ENCODE measurements around the gene VAV3.

The VAV3 gene

DNA sequence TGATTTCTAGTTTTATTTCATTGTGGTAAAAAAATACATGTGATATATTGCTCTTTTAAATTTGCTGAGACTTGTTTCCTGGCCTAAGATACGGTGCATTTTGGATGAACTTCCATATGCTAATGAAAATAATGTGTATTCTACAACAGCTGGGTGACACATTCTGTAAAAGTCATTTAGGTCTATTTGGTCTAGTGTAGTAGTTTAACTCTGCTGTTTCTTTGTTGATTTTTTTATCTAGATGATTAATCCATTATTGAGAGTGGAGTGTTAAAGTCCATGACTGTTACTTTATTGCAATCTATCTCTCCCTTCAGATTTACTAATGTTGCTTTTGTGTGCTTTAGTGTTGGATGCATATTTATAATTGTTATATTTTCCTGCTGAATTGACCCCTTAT, 161.4 kb downstream of the VAV3 start:
- in situ Hi-C loops (cut with HindIII; ENCODE audit: low sequenced_read_pairs) = no loop called here

DNA sequence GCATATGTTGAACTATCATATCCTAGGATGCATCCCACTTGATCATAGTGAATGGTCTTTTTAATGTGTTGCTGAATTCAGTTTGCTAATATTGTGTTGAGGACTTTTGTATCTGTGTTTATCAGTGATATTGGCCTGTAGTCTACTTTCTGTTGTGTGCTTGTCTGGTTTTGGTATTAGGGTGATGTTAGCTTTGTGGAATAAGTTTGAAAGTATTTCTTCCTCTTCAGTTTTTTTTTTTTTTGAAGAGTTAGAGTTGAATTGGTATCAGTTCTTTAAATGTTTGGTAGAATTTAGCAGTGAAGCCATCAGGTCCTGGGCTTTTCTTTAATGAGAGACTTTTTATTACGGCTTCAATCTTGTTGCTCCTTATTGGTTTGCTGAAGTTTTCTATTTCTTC, 162.3 kb downstream of the VAV3 start:
- in situ Hi-C loops (cut with HindIII; ENCODE audit: low sequenced_read_pairs) = no loop called here

DNA sequence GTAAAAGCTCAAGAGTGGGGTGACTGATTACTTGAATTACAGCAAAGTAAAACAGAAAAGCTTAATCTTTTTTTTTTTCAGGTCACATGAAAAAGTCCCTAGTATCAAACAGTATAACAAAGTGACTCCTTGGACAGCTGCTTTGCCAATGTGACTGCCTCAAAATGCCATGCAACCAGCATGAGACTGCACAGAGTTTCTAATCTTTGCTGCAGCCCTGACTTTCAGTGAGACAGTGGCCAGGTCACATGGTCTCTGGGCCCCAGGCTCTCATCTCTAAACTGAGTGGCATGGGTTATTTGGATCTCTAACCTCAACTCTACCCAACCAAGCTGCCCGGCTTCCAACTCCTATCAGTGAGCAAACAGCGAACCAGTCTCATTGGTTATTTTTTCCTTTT, 169.0 kb downstream of the VAV3 start:
- in situ Hi-C loops (cut with HindIII; ENCODE audit: low sequenced_read_pairs) = no loop called here

DNA sequence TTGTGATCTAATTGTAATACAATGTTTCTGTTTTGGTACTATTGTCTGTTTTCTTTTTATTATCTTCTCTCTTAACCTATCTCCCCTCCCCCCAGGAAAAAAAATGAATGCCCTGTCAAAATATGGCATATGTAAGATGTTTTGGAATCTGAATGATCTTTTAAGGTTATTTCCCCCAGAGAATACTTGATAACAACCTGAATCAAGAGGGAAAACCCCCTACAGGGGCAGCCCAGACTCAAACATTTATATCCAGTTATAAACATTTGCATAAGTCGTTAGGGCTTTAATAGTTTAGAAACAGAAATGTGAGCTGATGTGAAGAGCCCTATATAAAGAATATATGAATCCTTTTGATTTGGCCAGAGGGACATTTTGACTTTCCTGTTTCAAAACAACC, 169.5 kb downstream of the VAV3 start:
- in situ Hi-C loops (cut with HindIII; ENCODE audit: low sequenced_read_pairs) = no loop called here

DNA sequence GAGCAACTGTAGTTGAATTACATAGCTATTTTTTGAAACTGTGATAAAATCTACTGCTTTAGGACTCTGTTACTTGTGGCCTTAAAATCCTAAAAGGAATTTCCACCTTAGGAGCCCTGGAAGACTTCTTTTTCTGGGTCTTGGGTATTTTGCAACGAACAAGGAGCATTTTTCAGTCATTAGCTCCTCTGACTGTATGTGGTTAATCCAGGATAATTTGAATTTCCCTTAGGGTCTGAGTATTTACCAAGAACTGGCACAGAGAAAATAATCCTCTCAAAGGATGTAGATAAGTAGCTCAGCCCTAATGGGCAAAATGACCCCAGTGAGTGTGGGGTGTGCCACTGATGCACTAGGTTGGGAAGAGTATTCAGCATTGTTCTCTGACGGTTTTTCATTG, 170.4 kb downstream of the VAV3 start:
- in situ Hi-C loops (cut with HindIII; ENCODE audit: low sequenced_read_pairs) = no loop called here

DNA sequence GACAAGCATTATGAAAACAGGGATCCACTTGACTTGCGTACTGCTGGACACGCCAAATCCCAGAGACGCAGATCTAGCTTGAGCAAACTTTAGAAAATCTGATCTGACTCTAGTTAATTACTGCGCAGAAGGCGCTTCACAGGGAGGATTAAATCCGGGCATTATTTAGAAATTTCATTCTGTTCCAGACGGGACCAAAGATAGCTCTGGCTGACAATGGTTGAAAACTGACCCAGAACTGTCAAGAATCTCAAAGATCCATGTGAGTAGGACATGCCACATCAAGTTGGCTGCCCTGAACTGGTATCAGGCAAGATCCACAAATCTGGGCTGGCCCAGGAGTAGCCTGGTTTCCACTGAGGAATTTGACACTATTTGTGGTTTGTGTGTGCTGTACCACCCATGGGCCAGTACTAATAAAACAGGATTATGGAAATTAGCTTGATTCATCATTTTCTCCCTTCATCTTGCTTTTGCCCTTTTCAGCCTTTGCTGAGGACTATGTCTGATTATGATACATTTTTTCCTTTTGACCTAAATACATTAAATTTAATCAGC, 171.0 kb downstream of the VAV3 start:
- in situ Hi-C loops (cut with HindIII; ENCODE audit: low sequenced_read_pairs) = no loop called here

DNA sequence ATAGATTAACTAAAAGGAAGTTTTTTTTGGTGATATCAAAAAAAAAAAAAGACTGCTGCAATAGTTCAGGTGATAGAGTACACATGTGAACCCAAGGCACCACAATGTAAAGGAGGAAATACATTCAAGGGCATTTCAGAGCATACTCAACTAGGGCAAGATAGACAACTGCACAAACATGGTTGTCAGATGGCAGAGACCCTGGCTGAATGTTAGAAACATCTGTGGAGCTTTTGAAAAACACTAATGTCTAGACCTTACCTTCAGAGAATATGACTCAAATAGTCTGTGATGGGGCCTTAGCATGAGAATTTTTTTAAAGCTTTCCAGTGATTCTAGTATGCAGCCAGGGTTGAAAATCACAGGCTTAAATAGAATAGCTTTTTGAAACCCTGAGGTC, 173.6 kb downstream of the VAV3 start:
- in situ Hi-C loops (cut with HindIII; ENCODE audit: low sequenced_read_pairs) = no loop called here

DNA sequence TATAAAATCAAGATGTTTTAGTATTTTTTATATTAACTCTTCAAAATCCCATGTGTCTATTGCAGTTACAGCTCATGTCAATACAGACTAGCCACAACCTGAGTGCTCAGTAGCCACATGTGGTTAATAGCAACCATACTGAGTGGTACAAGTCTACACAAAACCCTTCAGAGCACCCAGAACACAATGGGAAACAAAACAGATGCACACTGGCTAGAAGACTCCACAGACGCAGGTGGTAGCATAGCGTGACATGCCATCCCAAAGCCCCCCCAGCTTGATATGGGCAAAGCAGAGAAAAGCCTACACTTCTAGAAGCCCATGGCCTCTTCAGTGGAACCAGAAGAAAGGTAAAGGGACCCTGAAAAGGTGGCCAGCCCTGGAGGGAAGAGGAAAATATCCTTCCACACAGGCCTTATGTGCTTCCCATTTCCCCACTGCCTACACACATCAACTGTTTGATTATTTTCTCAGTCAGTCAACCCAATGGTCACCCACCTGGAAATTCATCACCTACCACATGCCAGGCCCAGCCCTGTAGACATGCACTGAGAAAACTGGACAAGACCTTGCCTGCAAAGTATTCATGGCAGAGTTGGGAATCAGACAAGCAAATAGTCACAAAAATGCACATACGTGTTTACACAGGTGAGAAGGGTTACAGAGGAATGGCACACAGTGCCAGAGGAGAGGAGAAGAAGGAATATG, 175.0 kb downstream of the VAV3 start:
- in situ Hi-C loops (cut with HindIII; ENCODE audit: low sequenced_read_pairs) = no loop called here

DNA sequence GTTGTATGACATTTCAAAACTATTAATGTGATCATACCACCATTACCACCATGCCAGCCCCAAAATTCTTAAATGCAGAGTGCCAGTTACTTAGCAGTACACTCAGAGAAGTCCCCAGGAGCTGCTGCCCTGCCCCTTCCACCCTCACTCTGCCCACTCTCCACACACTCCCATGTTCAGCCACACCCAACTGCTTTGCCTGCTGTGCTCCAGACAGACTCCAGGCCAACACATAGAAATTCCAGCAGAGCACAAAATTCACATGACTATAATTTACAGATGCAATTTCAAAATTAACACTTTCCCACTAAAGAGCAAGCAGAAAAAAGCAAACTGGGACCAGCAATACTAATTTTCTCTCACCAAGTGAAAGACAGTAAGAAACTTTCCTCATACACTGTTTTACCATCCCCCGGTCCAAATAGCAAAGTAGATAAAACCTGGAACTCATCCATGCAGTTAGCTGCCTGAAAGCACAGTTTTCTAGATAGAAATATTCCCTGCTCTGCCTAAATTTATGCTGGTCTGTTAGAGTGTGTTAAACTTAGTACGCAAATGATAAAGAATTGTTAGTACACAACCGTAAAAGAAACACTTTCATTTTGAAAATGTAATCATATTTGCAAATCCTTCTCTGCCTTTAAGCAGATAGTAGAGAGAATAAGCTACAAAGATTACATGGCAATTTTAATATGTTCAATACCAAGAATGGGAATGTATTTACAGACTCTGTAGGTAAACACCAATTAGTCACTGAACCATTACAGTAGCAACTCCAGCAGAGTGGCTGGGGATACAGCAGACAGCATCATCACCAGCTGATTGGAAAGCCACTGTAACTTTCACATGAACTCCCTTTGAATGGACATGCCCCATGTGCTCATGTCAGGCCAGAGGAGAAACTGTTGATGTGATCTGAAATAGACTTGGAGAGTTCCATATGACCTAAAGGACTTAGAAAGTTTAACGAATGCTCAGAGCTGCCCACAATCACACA, 176.5 kb downstream of the VAV3 start:
- in situ Hi-C loops (cut with HindIII; ENCODE audit: low sequenced_read_pairs) = no loop called here

DNA sequence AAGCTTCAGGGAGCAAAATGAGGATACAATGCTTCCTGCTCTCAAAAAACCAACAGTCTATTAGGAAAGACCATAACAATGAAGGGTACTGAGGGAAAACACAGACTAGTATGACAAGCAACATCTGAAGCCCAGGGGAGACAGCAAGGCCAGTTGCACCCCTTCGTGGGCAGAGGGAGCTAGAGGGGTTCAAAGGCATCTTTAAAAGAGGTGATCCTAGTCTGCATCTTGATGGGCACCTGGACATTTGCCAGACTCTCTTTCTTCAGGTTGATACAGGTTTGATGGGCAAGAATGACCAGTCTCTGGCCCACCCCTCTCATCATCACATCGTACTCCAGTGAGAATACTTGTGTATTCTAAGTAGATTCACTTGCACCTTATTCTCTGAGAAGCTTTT, 177.7 kb downstream of the VAV3 start:
- in situ Hi-C loops (cut with HindIII; ENCODE audit: low sequenced_read_pairs) = no loop called here

DNA sequence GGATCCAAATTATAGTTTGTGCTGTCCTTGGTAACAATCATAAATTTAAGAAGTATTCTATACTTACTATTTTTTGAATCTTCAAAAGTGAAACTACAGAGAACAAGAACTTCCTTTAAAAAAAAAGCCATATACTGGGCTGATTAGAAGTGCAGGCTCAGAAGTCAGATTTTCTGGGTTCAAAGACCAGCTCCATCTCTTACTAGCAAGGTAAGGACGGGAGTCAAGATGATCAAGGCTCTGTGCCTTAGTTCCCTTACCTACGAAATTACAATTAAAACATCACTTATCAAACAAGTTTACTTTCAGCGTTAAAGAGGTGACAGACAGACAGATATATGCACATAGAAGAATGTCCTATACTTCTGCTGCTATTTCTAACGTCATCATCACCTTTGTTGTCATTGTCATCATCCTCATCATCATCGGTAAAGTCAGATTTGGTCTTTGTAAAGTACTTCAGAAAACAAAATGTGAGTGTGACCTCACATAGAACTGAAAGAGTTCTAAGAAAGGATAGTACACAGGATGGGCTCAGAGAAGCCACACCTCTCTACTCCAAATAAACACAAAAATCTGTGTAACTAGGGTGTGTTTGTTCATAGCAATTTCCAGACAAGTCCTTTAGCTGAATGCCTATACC, 178.7 kb downstream of the VAV3 start:
- in situ Hi-C loops (cut with HindIII; ENCODE audit: low sequenced_read_pairs) = no loop called here

DNA sequence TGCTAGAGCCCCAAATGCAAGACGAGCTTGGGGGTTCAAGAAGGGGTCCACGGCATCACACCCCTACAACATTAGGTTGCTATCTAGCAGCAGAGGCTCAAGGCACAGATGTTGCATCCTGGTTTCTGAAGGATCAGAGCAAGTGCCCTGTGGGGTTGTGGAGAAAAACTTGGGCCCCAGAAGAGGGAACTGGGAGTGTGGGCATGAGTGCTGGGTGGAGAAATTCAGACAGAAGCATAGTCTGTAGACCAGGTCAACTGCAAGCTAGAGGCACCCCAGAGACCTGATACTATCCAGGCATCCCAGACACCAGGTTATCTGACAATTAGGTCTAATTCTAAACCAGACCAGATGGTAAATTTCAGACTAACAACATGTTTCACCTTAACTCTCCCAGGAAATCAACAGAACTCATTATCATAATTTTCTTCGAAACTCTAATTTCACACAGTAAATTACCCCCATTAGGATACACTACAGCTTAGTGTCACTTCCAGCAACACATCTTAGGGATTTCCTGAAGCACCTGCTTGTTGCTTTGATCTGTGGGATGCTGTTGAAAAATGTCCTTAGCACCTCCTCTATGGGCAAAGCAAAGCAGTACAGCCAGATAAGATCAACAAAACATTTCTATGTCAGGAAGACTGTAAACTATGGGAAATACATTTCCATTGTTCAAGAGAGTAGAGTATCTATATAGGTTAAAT, 179.3 kb downstream of the VAV3 start:
- in situ Hi-C loops (cut with HindIII; ENCODE audit: low sequenced_read_pairs) = no loop called here

DNA sequence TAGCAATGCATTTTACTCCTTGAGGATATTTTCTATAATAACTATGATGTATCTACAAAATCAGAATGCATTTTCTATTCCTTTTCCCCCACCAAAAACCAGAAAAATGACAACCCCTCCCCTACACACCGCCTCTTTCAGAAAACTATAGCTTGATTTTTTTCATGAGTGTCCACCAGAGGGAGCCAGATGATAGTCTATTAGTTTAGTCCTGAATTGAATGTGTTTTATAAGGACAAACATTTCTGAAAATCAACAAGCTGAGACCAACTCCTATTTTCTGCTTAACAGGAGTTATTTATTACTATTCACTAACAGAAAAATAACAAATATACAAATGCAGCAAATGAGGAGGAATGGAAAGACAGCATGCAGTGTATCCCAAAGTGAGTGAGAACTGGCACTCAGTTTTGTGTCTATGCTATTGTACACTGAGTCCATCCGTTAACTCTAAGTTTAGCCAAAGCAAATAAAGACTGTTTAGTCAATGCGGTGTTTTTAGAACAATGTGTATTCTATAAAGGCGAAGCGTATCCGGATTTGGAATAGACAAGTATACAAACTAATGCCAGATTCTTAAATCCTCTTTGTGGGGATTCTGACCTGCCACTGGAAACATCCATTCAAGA, 182.6 kb downstream of the VAV3 start:
- in situ Hi-C loops (cut with HindIII; ENCODE audit: low sequenced_read_pairs) = no loop called here

DNA sequence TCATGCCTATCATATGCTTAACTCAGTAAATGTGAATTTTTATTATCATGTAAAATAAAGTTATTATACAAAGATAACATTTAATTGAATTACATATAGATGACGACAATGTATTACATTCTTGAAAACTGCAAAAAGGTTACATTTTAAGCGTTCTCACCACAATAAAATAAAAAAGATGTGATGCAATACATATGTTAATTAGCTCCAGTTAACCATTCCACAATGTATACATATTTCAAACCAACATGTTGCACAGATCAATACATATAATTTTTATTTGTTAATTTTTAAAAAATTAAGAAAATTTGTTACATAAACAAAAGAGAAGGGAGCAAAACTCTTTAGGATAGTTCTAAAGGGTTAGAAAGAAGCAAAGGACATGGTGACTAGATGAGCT, 183.7 kb downstream of the VAV3 start:
- in situ Hi-C loops (cut with HindIII; ENCODE audit: low sequenced_read_pairs) = no loop called here

DNA sequence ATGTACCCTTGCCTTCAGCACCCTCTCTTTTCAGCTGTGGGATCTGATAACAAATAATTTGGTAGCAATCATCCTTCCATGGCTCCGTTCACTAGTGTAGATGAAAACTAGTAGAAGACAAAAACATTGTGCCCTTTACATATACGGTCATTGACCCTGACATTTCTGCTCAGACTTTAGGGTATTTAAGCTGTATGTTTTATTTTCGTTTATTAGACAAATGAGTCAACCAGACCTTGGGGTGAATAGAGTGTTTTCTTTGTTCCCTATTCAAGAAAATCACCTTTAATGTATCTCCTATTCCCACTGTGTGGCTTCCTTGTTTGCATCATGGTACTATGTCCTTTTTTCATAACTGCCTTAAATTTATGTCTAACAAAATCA, 187.3 kb downstream of the VAV3 start:
- in situ Hi-C loops (cut with HindIII; ENCODE audit: low sequenced_read_pairs) = no loop called here

DNA sequence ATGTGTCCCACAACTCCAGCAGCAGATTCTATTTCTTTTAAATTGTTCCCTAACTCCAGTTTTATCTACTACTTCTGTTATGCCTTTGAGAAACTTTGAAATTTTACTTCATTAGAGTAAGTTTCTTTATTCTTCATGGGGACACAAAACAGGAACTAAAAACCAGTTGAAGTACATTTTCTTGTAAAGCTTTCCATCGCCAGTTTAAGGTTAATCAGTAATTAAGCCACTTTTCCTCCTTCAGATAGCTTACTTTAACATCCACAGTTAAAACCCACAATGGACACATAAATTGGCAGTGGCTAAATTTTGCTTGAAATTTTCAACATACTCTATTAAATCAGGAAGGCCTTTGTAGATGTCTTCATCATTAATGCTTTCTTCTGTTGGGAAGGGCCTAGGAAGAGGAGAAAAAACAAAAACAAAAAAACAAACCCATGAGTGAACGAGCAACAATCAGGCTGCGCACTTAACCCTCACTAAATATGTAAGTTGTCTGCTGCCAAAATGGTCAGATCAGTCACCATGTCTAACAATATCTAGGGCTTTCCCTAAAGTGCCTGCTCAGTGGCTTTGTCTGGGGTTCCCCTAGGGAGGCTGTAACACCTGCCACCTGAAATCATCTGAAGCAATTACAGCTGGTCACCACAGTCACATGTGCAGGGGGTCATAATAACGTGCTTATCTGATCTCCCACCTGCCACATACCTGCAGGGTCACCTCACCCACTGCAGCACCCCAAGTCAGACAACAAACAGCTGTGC, 187.9 kb downstream of the VAV3 start:
- in situ Hi-C loops (cut with HindIII; ENCODE audit: low sequenced_read_pairs) = no loop called here

DNA sequence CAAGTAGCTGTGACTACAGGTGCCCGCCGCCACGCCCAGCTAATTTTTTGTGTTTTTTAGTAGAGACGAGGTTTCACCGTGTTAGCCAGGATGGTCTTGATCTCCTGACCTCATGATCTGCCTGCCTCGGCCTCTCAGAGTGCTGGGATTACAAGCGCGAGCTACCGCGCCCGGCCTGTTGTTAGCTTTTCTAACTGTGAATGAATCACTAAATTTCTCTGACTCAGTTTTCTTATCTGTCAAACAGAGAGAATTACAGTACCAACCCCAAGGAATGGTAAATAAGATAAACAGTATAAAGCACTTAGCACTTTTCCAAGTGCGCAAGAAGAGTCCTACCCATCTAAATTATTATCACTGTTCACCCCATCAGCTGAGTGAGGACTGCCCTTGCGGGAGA, 193.6 kb downstream of the VAV3 start:
- in situ Hi-C loops (cut with HindIII; ENCODE audit: low sequenced_read_pairs) = no loop called here

DNA sequence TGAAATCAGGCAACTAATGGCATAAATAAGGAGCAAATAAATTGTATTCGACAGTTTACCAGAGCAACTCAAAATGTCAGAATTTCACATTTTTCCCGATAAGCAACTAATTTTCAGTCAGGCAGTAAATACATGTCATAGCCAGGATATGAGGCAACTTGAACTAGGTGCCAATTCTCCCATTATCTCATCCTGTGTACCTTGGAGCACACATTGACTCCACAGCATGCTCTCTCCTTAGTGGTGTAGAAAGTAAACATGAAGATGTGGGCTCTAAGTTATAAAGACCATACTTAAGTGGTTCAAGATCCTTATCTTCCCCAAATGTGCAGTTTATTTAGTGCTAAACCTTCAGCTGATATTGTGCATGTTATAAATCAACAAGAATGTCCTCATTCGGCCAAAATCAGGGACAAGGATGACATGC, 197.8 kb downstream of the VAV3 start:
- in situ Hi-C loops (cut with HindIII; ENCODE audit: low sequenced_read_pairs) = no loop called here

DNA sequence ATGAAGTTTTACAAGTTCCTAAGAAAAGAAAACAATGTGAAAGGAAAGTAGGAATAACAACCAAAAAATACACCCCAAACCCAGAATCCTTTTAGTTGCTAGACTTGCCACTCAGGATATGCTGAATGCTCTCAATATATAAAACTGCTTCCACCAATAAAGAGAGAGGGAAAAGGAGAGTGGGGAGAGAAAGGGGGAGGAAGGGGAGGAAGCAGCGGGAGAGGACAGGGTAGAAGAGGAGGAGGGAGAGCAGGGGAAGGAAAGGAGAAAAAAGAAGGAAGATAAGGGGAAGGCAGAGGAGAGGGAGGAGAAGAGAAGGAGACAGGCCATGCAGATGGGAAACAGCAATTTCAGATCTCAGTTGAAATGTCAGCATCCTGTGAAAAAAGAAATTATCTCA, 198.4 kb downstream of the VAV3 start:
- in situ Hi-C loops (cut with HindIII; ENCODE audit: low sequenced_read_pairs) = no loop called here

Measured in DLD1 (cell line).